ENCODE measurements around the gene CPT1B. TPM values are rescaled to one million over a fixed set of nuclear protein-coding genes. Genes with fewer than 3 reads are reported as not detected.

CPT1B gene
- total RNA-seq, 4 donors from 2014 or later, result 5.0 to 19.6 (median 14.6) TPM

DNA sequence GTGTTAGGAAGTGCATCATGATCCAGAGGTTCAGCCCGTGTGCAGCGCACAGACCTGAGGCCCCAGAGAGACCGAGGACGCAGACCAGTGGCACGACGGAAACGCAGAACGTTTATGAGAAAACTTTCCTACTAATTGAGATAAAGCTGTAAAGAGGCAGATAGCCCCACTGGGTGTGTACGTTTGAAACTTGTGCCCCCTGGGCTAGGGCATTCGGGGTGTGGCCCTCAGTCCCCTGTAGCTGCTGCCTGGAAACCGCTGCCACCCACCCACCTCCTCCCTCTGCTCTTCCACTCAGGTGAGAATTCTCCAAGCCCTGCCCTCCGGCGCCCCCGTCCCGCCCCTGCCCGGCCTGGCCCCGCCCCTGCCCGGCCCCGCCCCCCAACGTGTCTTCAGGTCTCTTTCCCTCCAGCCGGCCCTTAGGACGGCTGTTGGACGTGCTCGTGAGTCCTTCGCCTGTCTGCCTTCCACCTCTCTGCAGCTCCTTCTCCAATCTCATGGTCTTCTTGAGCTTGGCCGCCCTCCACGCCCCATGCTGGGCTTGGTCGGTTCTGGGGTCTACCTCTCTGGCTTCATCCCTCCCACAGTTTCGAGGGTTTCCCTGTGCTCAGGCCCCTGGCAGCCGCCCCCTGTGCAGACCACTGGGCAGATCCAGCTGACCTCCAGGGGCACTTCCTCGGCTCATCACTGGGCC is 34.4 kb upstream of the CPT1B start:
- intact Hi-C loops (cut with DNase I), result no loop called here
- DNase-seq (ENCODE audit: extremely low spot score), result no peak
- Histone ChIP-seq H3K4me3 (no peak overlapping the region), H3K9me3 (no peaks in the 10 kb centered on the region), H3K27ac (replicated peaks in 1 of 4) (no peak overlapping the region), H3K4me1 (peaks cover 0 to 5% (median 0%) of the 10 kb centered on the region in 4 donors), H3K36me3 (no peaks in the 10 kb centered on the region), H3K27me3 (peaks cover 0 to 60% (median 2%) of the 10 kb centered on the region in 4 donors)
- TF ChIP-seq EP300 (IDR thresholded peaks at IDR 0.05) (no peak), POLR2AphosphoS5 (IDR thresholded peaks at IDR 0.05) (no peak), POLR2A (IDR thresholded peaks at IDR 0.05; ENCODE audit: low read depth) (no peak)
- TF ChIP-seq, protein P1, sequence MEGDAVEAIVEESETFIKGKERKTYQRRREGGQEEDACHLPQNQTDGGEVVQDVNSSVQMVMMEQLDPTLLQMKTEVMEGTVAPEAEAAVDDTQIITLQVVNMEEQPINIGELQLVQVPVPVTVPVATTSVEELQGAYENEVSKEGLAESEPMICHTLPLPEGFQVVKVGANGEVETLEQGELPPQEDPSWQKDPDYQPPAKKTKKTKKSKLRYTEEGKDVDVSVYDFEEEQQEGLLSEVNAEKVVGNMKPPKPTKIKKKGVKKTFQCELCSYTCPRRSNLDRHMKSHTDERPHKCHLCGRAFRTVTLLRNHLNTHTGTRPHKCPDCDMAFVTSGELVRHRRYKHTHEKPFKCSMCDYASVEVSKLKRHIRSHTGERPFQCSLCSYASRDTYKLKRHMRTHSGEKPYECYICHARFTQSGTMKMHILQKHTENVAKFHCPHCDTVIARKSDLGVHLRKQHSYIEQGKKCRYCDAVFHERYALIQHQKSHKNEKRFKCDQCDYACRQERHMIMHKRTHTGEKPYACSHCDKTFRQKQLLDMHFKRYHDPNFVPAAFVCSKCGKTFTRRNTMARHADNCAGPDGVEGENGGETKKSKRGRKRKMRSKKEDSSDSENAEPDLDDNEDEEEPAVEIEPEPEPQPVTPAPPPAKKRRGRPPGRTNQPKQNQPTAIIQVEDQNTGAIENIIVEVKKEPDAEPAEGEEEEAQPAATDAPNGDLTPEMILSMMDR (IDR thresholded peaks at IDR 0.05), result no peak
- 35% methylated on average over 27 of the region's 31 CpGs for WGBS

DNA sequence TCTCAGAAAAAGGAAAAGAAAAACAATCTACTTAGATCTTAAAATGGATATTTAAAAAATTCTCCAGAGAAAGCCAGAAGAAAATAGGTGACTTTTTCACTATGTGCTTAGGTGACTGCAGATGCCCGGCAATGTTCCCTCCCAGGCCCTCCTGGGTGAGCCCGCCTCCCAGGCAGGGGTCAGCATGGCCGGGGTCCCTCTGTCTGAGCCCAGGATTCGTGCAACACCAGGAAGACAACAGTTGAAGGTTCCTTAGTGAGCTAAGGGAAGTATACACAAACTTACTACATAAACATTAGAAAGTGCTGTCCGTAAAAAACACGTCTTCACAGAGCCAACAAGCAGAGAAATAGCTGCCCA is 33.9 kb upstream of the CPT1B start:
- TF ChIP-seq EP300 (IDR thresholded peaks at IDR 0.05) (no peak), POLR2A (IDR thresholded peaks at IDR 0.05; ENCODE audit: low read depth) (no peak), POLR2AphosphoS5 (IDR thresholded peaks at IDR 0.05) (no peak)
- TF ChIP-seq, protein P1 (IDR thresholded peaks at IDR 0.05), result no peak
- Histone ChIP-seq H3K4me3 (no peak overlapping the region), H3K9me3 (no peaks in the 10 kb centered on the region), H3K27me3 (peaks cover 0 to 64% (median 2%) of the 10 kb centered on the region in 4 donors), H3K4me1 (peaks cover 0 to 5% (median 0%) of the 10 kb centered on the region in 4 donors), H3K27ac (replicated peaks in 1 of 4) (no peak overlapping the region), H3K36me3 (no peaks in the 10 kb centered on the region)
- no peak for DNase-seq (ENCODE audit: extremely low spot score)
- WGBS, result 48% methylated on average over 6 of the region's 6 CpGs
- intact Hi-C loops (cut with DNase I), result no loop called here

DNA sequence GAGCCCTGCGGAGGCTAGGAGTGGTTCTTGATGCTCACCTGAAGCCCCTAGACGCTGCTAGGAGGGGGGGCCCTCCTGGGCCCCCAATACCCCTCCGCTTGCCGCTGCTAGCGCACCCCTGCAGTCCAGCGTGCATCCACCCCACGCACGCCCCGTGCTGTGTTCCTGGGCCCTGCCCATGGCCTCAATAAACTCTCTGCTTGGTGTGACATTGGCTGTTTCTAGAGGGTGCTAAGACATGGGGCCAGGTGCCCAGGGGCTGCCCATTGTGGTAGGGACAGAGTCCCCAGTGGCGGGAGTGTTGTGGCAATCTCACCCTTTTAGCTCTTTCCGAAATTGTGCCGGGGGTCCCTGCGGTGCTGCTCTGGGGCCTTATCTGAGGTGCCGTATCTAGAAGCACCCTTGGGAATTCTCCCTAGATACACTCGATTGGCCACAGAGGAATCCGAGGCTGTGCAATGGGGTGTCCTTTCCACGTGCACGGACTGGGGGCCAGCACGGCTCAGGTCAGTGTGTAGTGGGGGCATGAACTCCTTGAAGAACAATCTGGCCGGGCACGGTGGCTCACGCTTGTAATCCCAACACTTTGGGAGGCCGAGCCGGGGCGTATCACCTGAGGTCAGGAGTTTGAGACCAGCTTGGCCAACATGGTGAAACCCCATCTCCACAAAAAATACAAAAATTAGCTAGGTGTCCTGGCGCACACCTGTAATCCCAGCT is 33.3 kb upstream of the CPT1B start:
- no peaks in the 10 kb centered on the region for H3K36me3 ChIP-seq
- H3K4me3 ChIP-seq, result no peak overlapping the region
- no peak overlapping the region for H3K27ac ChIP-seq (replicated peaks in 1 of 4)
- DNase-seq (ENCODE audit: extremely low spot score), result no peak
- 89% methylated on average over 13 of the region's 26 CpGs for WGBS
- intact Hi-C loops (cut with DNase I), result no loop called here
- peaks cover 0 to 5% (median 0%) of the 10 kb centered on the region in 4 donors for H3K4me1 ChIP-seq
- TF ChIP-seq EP300 (IDR thresholded peaks at IDR 0.05) (no peak), POLR2AphosphoS5 (IDR thresholded peaks at IDR 0.05) (no peak), POLR2A (IDR thresholded peaks at IDR 0.05; ENCODE audit: low read depth) (no peak)
- TF ChIP-seq, protein P1 (IDR thresholded peaks at IDR 0.05), result no peak
- peaks cover 0 to 68% (median 2%) of the 10 kb centered on the region in 4 donors for H3K27me3 ChIP-seq
- no peaks in the 10 kb centered on the region for H3K9me3 ChIP-seq

DNA sequence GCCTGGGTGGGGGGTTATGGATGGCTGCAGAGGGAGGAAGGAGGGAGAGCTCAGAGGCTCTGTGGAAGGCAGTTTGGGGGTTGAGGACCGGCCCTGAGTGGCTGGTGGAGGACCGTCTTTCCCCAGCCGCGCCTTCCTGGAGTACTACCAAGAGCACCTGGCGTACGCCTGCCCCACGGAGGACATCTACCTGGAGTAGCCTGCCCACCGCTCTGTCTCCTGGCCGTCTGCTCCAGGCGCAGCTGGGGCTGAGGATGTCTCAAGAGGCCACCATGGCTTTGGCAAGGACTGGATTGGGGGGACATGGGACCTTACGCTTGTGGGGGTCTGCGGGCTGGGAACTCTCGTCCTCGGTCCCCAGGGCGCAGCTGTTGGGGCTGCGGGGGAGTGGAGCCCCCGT is 32.4 kb upstream of the CPT1B start:
- no peak for DNase-seq (ENCODE audit: extremely low spot score)
- 90% methylated on average over 16 of the region's 17 CpGs for WGBS
- Histone ChIP-seq H3K27me3 (peaks cover 0 to 77% (median 2%) of the 10 kb centered on the region in 4 donors), H3K4me1 (peaks cover 0 to 5% (median 0%) of the 10 kb centered on the region in 4 donors), H3K27ac (replicated peaks in 1 of 4) (no peak overlapping the region), H3K4me3 (no peak overlapping the region), H3K9me3 (no peaks in the 10 kb centered on the region), H3K36me3 (no peaks in the 10 kb centered on the region)
- TF ChIP-seq POLR2A (IDR thresholded peaks at IDR 0.05; ENCODE audit: low read depth) (no peak), EP300 (IDR thresholded peaks at IDR 0.05) (no peak), POLR2AphosphoS5 (IDR thresholded peaks at IDR 0.05) (no peak)
- TF ChIP-seq, protein P1 (IDR thresholded peaks at IDR 0.05), result no peak
- intact Hi-C loops (cut with DNase I), result no loop called here

All from esophagus muscularis mucosa (tissue), 4 donors.